GM23248 (cell line): ENCODE measurements around the gene RNF32.

ENCODE experiments used
- EZH2 ChIP-seq: fragments of 200-600 bp; sonication (generic); IDR thresholded peaks from 2 replicates; pipeline ENCODE4 v1.6.1; 2018; ENCODE audit warnings: antibody characterized with exemption, mild to moderate bottlenecking; ENCODE audit not compliant: insufficient read depth, poor library complexity, severe bottlenecking
- EZH2phosphoT487 ChIP-seq: fragments of 200-600 bp; sonication (generic); IDR thresholded peaks from 2 replicates; pipeline ENCODE4 v1.6.1; 2018; ENCODE audit warnings: antibody characterized with exemption, moderate library complexity, mild to moderate bottlenecking, low read depth; ENCODE audit not compliant: insufficient read depth

DNA sequence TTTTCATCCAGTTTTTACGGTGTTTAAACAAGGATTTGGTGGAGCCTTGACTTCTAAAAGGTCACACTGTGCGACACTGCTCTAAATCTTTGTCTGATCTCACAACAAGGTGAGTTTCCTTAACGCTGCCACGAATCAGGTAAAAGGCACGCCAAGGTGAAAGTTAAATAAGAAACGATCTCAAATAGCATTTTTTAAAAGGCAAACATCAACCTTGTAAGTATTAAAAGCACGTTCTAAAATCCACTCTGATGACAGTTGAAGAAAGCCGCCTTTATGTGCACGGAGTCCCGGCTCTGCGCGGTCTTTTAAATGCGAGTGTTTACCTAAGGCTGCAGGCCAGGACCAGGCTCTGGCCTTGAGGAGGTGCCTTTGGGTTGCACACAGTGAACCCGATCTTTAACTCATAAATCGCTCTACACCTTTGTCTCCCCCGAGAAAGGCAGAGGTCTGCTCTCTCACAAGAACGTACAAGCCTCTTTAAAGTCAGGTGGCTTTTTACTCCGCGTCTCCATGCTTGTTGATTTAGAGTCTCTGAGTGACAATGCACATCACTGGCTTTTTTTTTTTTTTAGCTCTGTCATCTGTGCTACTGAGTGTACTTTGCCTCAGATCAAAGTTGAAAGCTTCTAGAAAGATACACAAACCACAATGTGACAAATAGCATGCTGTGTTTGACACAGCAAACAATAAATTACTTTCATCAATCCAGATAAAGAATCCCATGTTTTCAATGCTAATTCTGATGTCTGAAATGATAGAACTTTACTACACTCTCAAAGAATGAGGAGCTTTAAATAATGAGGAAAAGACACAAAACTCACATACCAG is 25.9 kb upstream of the RNF32 start:
- no peak for TF ChIP-seq EZH2
- no peak for TF ChIP-seq EZH2phosphoT487
